A673 (cell line): ENCODE data around the gene TDO2. TPM values are rescaled to one million over a fixed set of nuclear protein-coding genes. Genes with fewer than 3 reads are reported as not detected.

Experiments
- BruUV-seq: library from RNA; stranded (reverse); fragments of 400-500 nt; replicated peaks from 2 replicates; lab custom pipeline; 2021; lab: Mats Ljungman, UMichigan
- CTCF ChIA-PET: fragments of 300-600 bp; sonication (Branson Sonifier 250); formaldehyde crosslinking; loops from one replicate; lab custom pipeline; 2022; ENCODE audit warnings: antibody characterized with exemption; lab: Charles Lee
- POLR2A ChIA-PET: fragments of 300-600 bp; sonication (Branson Sonifier 250); formaldehyde crosslinking; loops from one replicate; lab custom pipeline; 2022; ENCODE audit warnings: antibody characterized with exemption; ENCODE audit not compliant: low non-redundant PET; lab: Charles Lee
- DNase-seq: peaks from one replicate; pipeline ENCODE4 v3.0.0-alpha.2; 2015; ENCODE audit warnings: low spot score
- H3K27ac ChIP-seq: fragments of 200-600 bp; sonication (generic); 2 replicates; pipeline ENCODE4 v1.5.1; 2016; ENCODE audit warnings: mixed run types, low read depth, mild to moderate bottlenecking, mixed read lengths, antibody characterized with exemption, low read length; ENCODE audit not compliant: poor library complexity, severe bottlenecking
- H3K27me3 ChIP-seq: fragments of 200-600 bp; sonication (generic); replicated peaks from 2 replicates; pipeline ENCODE4 v1.6.1; 2017; ENCODE audit warnings: mixed run types, low read depth, mild to moderate bottlenecking, mixed read lengths, antibody characterized with exemption, low read length; ENCODE audit not compliant: insufficient read depth, poor library complexity
- H3K36me3 ChIP-seq: fragments of 200-600 bp; sonication (generic); 2 replicates; pipeline ENCODE4 v1.6.1; 2016; ENCODE audit warnings: mixed run types, mild to moderate bottlenecking, mixed read lengths, antibody characterized with exemption, low read length; ENCODE audit not compliant: insufficient read depth, poor library complexity, severe bottlenecking
- H3K4me1 ChIP-seq: fragments of 200-600 bp; sonication (generic); 2 replicates; pipeline ENCODE4 v1.6.1; 2017; ENCODE audit warnings: mixed run types, mild to moderate bottlenecking, mixed read lengths, antibody characterized with exemption, low read length; ENCODE audit not compliant: insufficient read depth, poor library complexity, severe bottlenecking
- H3K4me3 ChIP-seq: fragments of 200-600 bp; sonication (generic); 2 replicates; pipeline ENCODE4 v1.5.1; 2016; ENCODE audit warnings: low read depth, mixed run types, mild to moderate bottlenecking, mixed read lengths, low read length; ENCODE audit not compliant: poor library complexity, severe bottlenecking
- H3K9me3 ChIP-seq: fragments of 200-600 bp; sonication (generic); 2 replicates; pipeline ENCODE4 v1.6.1; 2016; ENCODE audit warnings: mixed run types, low read depth, mild to moderate bottlenecking, mixed read lengths, antibody characterized with exemption, low read length; ENCODE audit not compliant: poor library complexity, severe bottlenecking
- EZH2 ChIP-seq: fragments of 200-600 bp; sonication (generic); IDR thresholded peaks from 2 replicates; pipeline ENCODE4 v1.6.1; 2017; ENCODE audit warnings: borderline replicate concordance, low read depth, mild to moderate bottlenecking, mixed read lengths, antibody characterized with exemption, low read length; ENCODE audit not compliant: poor library complexity, severe bottlenecking
- intact Hi-C: fragments of 100-400 bp; cut with micrococcal nuclease; formaldehyde crosslinking; loops from one replicate; pipeline ENCODE4 v1.10.0; 2022; ENCODE audit not compliant: unreplicated experiment
- total RNA-seq: library from RNA; stranded (reverse); gene quantifications from 2 replicates; pipeline ENCODE4 v1.2.3, GENCODE V29; 2021
- TF ChIP-seq, protein P1 (sequence below): fragments of 300-800, 200-600 bp; sonication (generic); conservative IDR thresholded peaks from 2 replicates; pipeline ENCODE4 v1.5.1; 2017; ENCODE audit warnings: low read depth, mild to moderate bottlenecking, antibody characterized with exemption, low read length, moderate library complexity, mixed read lengths

Gene TDO2
- total RNA-seq, 1 experiment from 2014 or later: 1.0 TPM

DNA sequence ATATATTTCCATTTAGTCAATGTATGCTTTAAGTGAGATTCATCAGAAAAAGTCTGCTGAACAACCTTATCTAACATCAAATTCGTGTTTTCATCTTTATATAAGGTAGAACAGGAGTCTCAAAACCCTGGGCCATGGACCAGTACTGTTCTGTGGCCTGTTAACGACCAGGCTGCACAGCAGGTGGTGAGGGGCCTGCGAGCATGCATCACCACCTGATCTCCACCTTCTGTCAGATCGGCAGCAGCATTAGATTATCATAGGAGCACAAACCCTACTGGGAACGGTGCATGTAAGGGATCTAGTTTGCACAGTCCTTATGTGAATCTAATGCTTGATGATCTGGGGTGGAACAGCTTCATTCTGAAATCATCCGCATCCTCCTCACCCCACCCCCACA, 47.0 kb downstream of the TDO2 start:
- intact Hi-C loops: loop anchor here (5.0 kb wide), 1 partner anchor 548 kb away; no protein-coding TSS in a partner anchor
- DNase-seq: no peak
- Histone ChIP-seq H3K4me3 (no peak overlapping the region), H3K36me3 (no peaks in the 10 kb centered on the region), H3K27ac (no peak overlapping the region), H3K4me1 (peaks cover 4% of the 10 kb centered on the region), H3K9me3 (no peaks in the 10 kb centered on the region), H3K27me3 (no peaks in the 10 kb centered on the region)
- POLR2A ChIA-PET: no interaction called here
- no peak for TF ChIP-seq EZH2
- TF ChIP-seq, protein P1, sequence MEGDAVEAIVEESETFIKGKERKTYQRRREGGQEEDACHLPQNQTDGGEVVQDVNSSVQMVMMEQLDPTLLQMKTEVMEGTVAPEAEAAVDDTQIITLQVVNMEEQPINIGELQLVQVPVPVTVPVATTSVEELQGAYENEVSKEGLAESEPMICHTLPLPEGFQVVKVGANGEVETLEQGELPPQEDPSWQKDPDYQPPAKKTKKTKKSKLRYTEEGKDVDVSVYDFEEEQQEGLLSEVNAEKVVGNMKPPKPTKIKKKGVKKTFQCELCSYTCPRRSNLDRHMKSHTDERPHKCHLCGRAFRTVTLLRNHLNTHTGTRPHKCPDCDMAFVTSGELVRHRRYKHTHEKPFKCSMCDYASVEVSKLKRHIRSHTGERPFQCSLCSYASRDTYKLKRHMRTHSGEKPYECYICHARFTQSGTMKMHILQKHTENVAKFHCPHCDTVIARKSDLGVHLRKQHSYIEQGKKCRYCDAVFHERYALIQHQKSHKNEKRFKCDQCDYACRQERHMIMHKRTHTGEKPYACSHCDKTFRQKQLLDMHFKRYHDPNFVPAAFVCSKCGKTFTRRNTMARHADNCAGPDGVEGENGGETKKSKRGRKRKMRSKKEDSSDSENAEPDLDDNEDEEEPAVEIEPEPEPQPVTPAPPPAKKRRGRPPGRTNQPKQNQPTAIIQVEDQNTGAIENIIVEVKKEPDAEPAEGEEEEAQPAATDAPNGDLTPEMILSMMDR: no peak
- CTCF ChIA-PET: no interaction called here
- BruUV-seq: no TSS peak

GRCh38 chr4:155952501-155952901, 49.0 kb downstream of the TDO2 start:
- TF ChIP-seq, protein P1: no peak
- no peak for TF ChIP-seq EZH2
- no peaks in the 10 kb centered on the region for H3K36me3 ChIP-seq
- ChIA-PET CTCF (interaction anchor here (1.9 kb wide), 1 partner anchor 142 kb away, joined by 16 read pairs; no protein-coding TSS in a partner anchor), POLR2A (no interaction called here)
- no peak overlapping the region for H3K4me3 ChIP-seq
- H3K9me3 ChIP-seq: no peaks in the 10 kb centered on the region
- peaks cover 4% of the 10 kb centered on the region for H3K4me1 ChIP-seq
- intact Hi-C loops: loop anchor here (5.0 kb wide), 1 partner anchor 550 kb away; no protein-coding TSS in a partner anchor
- no peak for DNase-seq
- no peaks in the 10 kb centered on the region for H3K27me3 ChIP-seq
- no TSS peak for BruUV-seq
- H3K27ac ChIP-seq: no peak overlapping the region

DNA sequence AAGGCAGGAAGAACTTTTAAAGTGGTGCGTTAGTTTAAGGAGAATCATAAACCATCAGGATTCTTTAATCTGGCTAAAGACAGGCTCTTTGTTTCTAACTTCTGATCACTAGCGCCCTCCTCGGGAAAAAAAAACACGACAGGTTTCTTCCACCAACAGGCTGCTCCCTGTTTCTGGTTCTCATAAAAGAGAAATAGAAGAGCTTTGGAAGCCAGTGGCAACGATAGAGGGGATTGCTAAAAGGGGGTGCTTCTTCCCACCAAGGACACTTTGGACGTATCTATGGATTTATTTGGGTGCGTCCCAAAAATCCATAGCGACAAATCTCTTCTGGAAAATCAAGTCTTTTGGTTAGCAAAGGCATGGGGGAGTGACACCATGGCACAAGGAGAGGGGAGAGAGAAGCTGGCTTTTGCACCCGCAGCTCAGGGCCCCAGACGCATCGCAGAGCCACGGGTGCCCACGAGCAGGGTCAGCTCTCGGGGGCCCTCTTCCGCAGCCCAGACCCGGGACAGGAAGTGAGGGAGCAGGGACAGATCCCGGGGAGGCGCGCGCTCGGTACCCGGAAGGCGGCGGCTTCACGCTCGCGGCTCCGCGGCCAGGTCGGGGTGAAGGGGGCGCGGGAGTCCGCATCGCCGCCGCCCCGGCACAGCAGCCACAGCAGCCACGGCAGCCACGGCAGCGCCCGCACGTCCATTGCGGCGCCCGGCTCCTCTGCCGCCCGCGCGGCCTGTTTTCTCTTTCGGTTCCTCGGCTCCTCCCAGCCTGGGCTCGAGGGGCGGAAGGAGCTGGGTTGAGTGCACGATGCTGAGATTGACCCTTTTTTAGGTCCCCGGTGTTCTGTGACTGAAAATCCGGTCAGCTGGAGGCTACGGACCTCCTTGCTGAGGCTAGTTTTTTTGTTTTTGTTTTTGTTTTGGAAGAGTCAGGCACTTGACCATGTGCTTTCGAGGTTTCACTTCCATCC, 49.9 kb downstream of the TDO2 start, which contains the start of gene CTSO:
Gene CTSO, minus strand, starts transcription at position 716 of the 967 bp plus-strand sequence. Its CDS starts 19 bp downstream, at position 697.
- Histone ChIP-seq H3K4me1 (peaks cover 4% of the 10 kb centered on the region), H3K27ac (peak within 1 kb of the TSS; percentile 94), H3K27me3 (no peaks in the 10 kb centered on the region), H3K4me3 (peak within 1 kb of the TSS; percentile 80), H3K9me3 (no peaks in the 10 kb centered on the region), H3K36me3 (no peaks in the 10 kb centered on the region)
- intact Hi-C loops: loop anchor here (1.0 to 5.0 kb wide), 2 partner anchors 143 to 551 kb away; no protein-coding TSS in a partner anchor
- POLR2A ChIA-PET: interaction anchor here (0.6 kb wide), 1 partner anchor 107 kb away, joined by 3 read pairs; no protein-coding TSS in a partner anchor
- peak; percentile 86 for DNase-seq
- no peak for TF ChIP-seq EZH2
- TF ChIP-seq, protein P1: peak; percentile 80
- TSS peak; percentile 90 for BruUV-seq
- CTCF ChIA-PET: interaction anchor here (0.5 to 1.9 kb wide), 3 partner anchors 143 to 380 kb away, joined by 3 to 16 read pairs (median 3); no protein-coding TSS in a partner anchor
